Heart left ventricle (tissue), 13 donors: Measurements from ENCODE around the gene PNCK.

ENCODE experiments used
- CTCF ChIP-seq, 12 donors: fragments of 200-600 bp; sonication (generic) in 4 of 12; IDR thresholded peaks; one replicate each; pipeline versions ENCODE4 v1.5.0 to v1.8.0; 2018 to 2022; ENCODE audit warnings: antibody characterized with exemption in 12 of 12, mild to moderate bottlenecking in 5 of 12
- POLR2A ChIP-seq, 2 donors: fragments of 450-650 bp; IDR thresholded peaks; one replicate each; pipeline ENCODE4 v1.6.1; 2017; ENCODE audit warnings: antibody characterized with exemption in 2 of 2, mild to moderate bottlenecking in 2 of 2, moderate library complexity in 2 of 2
- donor health status: ischemic (EF 13 %, LVEDD 7.1; RV severe dilation, severe dysfunction).
- donor health status: DM: no; HTN: yes; CAD: no.
- donor health status: DM: no; HTN: no; CAD: no.
- donor health status: ischemic (EF 25% LVEDD 6.9; RV normal size, moderate dysfunction).
- donor health status: ischemic (EF 25% LVEDD 5.7; RV mildly dilated, moderate dysfunction).
- donor health status: ischemic (EF 35%, LVEDD 5.7; RV mildly dilated, moderate dysfunction).
- donor health status: nonischemic (EF 11% LVEDD 7.7; RV severe dilation, severe dysfunction).
- donor health status: DM: yes; HTN: yes; CAD: no.
- donor health status: PGD.
- donor health status: ischemic (EF 29% LVEDD 5.4; RV normal size, mild dysfunction).
- donor health status: nonischemic (EF 23%, LVEDD 6.1; RV moderate dilation, normal function).

- TF ChIP-seq CTCF (IDR thresholded peaks at IDR 0.05) (no peak), POLR2A (IDR thresholded peaks at IDR 0.05) (no peak)
These were observed 31.5 kb downstream of the PNCK start for GRCh38 chrX:153642051-153642654.
